Ovary (tissue), 9 donors: ENCODE results near the gene SULT4A1. TPM values are rescaled to one million over a fixed set of nuclear protein-coding genes. Genes with fewer than 3 reads are reported as not detected.

Experiments used
- DNase-seq, 5 donors: peaks; one replicate each; pipeline ENCODE4 v3.0.0-alpha.2; 2019 to 2020
- H3K27ac ChIP-seq, 2 donors: fragments of 200-600 bp; one replicate each; pipeline versions ENCODE4 v1.5.1 to v1.8.0; 2019 to 2022
- H3K27me3 ChIP-seq: fragments of 200-600 bp; one replicate; pipeline ENCODE4 v1.8.0; 2022
- H3K36me3 ChIP-seq: fragments of 200-600 bp; sonication (generic); one replicate; pipeline ENCODE4 v1.5.1; 2019
- H3K4me1 ChIP-seq: one replicate; pipeline ENCODE4 v1.8.1; 2013; ENCODE audit warnings: mild to moderate bottlenecking, moderate library complexity; ENCODE audit not compliant: insufficient read depth
- H3K4me3 ChIP-seq: fragments of 200-600 bp; sonication (generic); one replicate; pipeline ENCODE4 v1.5.1; 2017
- H3K9me3 ChIP-seq, 2 donors: fragments of 200-600 bp in 1 of 2; sonication (generic) in 1 of 2; one replicate each; pipeline versions ENCODE4 v1.5.1 to v1.8.1; 2013 to 2019; ENCODE audit warnings: mild to moderate bottlenecking in 1 of 2, moderate library complexity in 1 of 2
- EP300 ChIP-seq: sonication (generic); formaldehyde crosslinking; IDR thresholded peaks from one replicate; pipeline ENCODE4 v1.6.1; 2017; ENCODE audit warnings: antibody characterized with exemption
- POLR2A ChIP-seq: fragments of 450-650 bp; IDR thresholded peaks from one replicate; pipeline ENCODE4 v1.6.1; 2017; ENCODE audit warnings: antibody characterized with exemption, mild to moderate bottlenecking, moderate library complexity
- WGBS, 3 donors: extraction: QIAGEN DNeasy Blood & Tissue Kit in 1 of 3; methylation state at CpG; one replicate each; pipeline versions ENCODE4 v1.1.5 to v1.1.7; 2013 to 2017; 5-methylcytosine and 5-hydroxymethylcytosine counted together
- intact Hi-C, 4 donors: fragments of 100-400 bp; cut with DNase I; formaldehyde crosslinking; loops; one replicate each; pipeline versions ENCODE4 v1.11.0 to v1.15.1; 2022 to 2023
- polyA plus RNA-seq, 2 donors: library from polyadenylated mRNA; stranded (reverse); fragments of 200-250 nt in 1 of 2; fragments of 350-450 nt in 1 of 2; fragmentation: Illumina TruSeq in 1 of 2; extraction: RNeasy Lipid Tissue Mini Kit (QIAGEN cat#74804) in 1 of 2; gene quantifications; one replicate each; pipeline ENCODE4 v1.2.3, GENCODE V29; 2013 to 2014
- total RNA-seq, 7 donors: library from RNA; depleted of rRNA in 2 of 7; stranded (reverse); fragments of >200 nt in 2 of 7; fragmentation: NEBNext Ultra II Directional in 3 of 7; extraction: Animal tissue kit (Norgen Biotek cat#: 25700) in 3 of 7; gene quantifications; one replicate each; pipeline versions ENCODE4 v1.1.0 to v1.2.4, GENCODE V29; 2016 to 2023
- TF ChIP-seq, protein P1 (sequence below), 3 donors: fragments of 450-650 bp in 2 of 3; fragments of 200-600 bp in 1 of 3; IDR thresholded peaks; one replicate each; pipeline versions ENCODE4 v1.5.1 to v1.8.0; 2016 to 2022; ENCODE audit warnings: antibody characterized with exemption in 3 of 3, mild to moderate bottlenecking in 1 of 3
- donor health status: DM: no; HTN: no; CAD: no; lungs with moderate emphysema.
- donor health status: DM: no; HTN: no; CAD: no.
- donor health status: Bipolar disorder and iron deficiency.
- donor health status: DM: yes; HTN: yes; CAD: no.
- donor health status: DM: no; HTN: no; CAD: no.
- donor health status: DM: yes; HTN: yes; CAD: no.

SULT4A1 gene
- total and polyA plus RNA-seq, 9 donors, result 0.36 to 3.5 (median 1.8) TPM

DNA sequence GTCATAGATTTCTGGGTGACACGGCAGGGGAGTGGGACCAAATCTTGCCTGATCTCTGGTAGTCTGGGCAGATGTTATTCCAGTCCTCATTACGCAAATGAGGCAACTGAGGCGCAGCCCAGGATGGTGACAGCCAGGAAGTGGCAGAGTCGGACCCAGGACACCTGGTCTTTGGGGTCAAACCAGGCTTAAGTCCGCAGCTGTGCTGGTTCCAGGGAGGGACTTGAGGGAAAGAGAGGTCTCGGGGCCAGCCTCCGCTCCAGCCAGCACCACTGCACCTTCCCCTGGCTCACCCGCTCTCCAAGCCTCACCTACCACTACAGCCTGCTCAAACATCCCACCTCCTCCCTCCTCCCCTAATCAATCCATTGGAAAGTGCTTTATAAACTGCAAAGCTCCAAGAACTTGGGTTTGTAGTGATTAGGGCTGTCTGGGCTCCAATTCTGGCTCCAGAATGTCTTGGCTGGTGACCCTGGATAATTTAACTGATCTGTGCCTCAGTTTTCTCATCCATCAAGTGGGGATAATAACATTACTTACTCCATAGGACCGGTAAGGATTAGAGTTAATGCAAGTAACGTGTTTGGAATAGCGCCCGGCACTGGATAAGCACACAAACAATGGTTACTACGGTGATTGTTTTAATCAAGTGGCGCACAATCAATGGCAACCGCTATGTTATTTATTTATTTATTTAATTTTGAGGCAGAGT is 30.0 kb upstream of the SULT4A1 start:
- no peaks in the 10 kb centered on the region for H3K27me3 ChIP-seq
- WGBS, 3 donors, result 45 to 51% (median 47%) methylated on average over 14 to 15 of the region's 15 CpGs
- H3K4me1 ChIP-seq, result no peaks in the 10 kb centered on the region
- no peak overlapping the region for H3K4me3 ChIP-seq
- intact Hi-C loops, result loop anchor here in 1 of 4 donors (5.0 kb wide), 1 partner anchor 495 kb away; no protein-coding TSS in a partner anchor
- no peak overlapping the region for H3K27ac ChIP-seq
- H3K36me3 ChIP-seq, result no peaks in the 10 kb centered on the region
- DNase-seq, result no peak
- TF ChIP-seq POLR2A, result no peak
- TF ChIP-seq EP300, result no peak
- TF ChIP-seq, protein P1, sequence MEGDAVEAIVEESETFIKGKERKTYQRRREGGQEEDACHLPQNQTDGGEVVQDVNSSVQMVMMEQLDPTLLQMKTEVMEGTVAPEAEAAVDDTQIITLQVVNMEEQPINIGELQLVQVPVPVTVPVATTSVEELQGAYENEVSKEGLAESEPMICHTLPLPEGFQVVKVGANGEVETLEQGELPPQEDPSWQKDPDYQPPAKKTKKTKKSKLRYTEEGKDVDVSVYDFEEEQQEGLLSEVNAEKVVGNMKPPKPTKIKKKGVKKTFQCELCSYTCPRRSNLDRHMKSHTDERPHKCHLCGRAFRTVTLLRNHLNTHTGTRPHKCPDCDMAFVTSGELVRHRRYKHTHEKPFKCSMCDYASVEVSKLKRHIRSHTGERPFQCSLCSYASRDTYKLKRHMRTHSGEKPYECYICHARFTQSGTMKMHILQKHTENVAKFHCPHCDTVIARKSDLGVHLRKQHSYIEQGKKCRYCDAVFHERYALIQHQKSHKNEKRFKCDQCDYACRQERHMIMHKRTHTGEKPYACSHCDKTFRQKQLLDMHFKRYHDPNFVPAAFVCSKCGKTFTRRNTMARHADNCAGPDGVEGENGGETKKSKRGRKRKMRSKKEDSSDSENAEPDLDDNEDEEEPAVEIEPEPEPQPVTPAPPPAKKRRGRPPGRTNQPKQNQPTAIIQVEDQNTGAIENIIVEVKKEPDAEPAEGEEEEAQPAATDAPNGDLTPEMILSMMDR (IDR thresholded peaks at IDR 0.05), result no peak
- H3K9me3 ChIP-seq, result no peaks in the 10 kb centered on the region

DNA sequence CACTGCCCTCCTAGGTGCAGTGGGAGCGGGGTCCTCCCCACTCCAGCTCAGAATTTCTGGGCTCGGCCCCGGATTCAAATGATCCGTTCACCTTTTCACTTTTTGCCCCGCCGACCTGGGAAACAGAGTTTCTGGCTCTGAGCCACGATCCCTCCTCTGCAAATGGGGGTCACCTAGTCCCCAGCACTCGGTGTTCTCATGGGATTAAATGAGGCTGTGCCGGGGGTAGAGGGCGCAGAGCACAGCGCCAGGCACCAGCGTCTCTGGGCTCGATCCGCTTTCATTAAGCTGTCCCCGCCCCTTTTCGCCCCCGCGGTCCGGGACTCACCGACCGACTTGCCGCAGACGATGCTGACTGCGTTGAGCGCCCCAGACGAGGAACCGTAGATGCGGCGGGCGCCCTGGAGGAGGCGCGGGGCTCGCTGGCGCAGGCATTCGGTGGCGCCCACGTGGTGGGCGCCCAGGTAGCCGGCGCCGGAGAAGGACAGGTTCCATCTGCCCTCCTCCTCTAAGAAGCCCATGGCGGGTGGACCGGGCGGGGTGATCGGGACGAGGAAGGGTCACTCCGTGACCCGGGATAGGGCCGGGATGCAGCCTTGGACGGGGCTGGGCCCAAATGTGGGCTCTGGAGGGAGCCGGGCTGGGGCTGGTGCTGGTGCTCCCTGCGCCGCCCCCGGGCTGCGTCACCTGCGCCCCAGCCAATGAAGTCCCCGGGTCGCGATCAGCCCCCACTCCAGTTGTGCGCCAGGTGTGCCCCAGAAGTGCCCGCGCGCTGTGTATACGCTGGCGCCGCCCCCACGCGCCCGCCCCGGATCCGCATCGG is 29.3 kb upstream of the SULT4A1 start, which contains the start of gene PNPLA5:
Gene PNPLA5, minus strand, starts transcription at position 654 of the 823 bp plus-strand sequence. Its CDS starts 133 bp downstream, at position 521.
- no peaks in the 10 kb centered on the region for H3K27me3 ChIP-seq
- H3K9me3 ChIP-seq, result no peaks in the 10 kb centered on the region
- no peak for DNase-seq
- H3K36me3 ChIP-seq, result no peaks in the 10 kb centered on the region
- TF ChIP-seq EP300 (no peak), POLR2A (no peak)
- TF ChIP-seq, protein P1 (IDR thresholded peaks at IDR 0.05), result no peak
- no peaks in the 10 kb centered on the region for H3K4me1 ChIP-seq
- intact Hi-C loops, result loop anchor here in 1 of 4 donors (5.0 kb wide), 1 partner anchor 494 kb away; no protein-coding TSS in a partner anchor
- H3K27ac ChIP-seq, result no peak within 1 kb of the TSS
- 1% methylated on average over 44 to 72 of the region's 72 CpGs for WGBS, 3 donors
- no peak within 1 kb of the TSS for H3K4me3 ChIP-seq

DNA sequence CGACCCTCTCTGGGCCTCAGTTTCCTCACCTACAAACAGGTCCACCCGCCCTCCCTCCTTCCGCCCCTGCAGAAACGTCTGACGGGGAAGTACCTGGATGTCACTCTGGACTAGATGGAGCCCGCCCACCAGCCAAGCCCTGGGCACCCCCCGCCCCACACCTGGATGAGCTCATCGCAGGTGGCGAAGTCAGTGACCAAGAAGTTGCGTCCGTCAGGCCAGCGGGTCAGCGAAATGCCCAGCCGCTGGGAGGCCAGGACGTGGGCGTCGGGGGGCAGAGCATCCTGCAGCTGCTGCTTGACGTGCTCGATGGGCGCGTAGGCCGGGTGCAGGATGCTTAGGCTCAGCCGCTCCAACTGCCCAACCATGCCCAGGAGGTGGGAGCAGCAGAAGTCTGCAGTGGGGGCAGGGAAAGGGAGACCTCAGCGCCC is 28.6 kb upstream of the SULT4A1 start:
- Histone ChIP-seq H3K27ac (no peak overlapping the region), H3K36me3 (no peaks in the 10 kb centered on the region), H3K4me1 (no peaks in the 10 kb centered on the region), H3K27me3 (no peaks in the 10 kb centered on the region), H3K9me3 (no peaks in the 10 kb centered on the region), H3K4me3 (no peak overlapping the region)
- 10 to 20% (median 12%) methylated on average over 12 to 24 of the region's 24 CpGs for WGBS, 3 donors
- intact Hi-C loops, result loop anchor here in 1 of 4 donors (5.0 kb wide), 1 partner anchor 494 kb away; no protein-coding TSS in a partner anchor
- TF ChIP-seq POLR2A, result no peak
- no peak for TF ChIP-seq EP300
- TF ChIP-seq, protein P1 (IDR thresholded peaks at IDR 0.05), result no peak
- DNase-seq, result no peak

DNA sequence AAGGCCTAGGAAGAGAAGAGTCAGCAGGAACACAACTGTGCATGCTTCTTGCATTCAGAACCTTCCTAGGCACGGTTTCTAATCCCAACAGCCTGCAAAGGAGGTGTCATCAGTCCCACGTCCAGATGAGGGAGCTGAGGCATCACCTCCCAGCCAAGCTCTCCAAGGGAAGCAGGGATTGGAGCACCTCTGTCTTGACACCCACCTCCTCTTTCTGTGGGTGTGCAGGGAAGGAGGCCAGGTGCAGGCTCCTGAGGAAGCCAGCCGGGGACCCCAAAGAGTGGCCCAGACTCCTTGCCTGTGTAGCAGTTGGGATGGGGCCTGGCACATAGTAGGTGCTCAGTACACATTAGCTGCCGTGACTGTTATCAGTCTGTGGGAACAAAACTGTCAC is 27.5 kb upstream of the SULT4A1 start:
- TF ChIP-seq EP300, result no peak
- TF ChIP-seq, protein P1 (IDR thresholded peaks at IDR 0.05), result no peak
- no peak for TF ChIP-seq POLR2A
- Histone ChIP-seq H3K4me3 (no peak overlapping the region), H3K27ac (no peak overlapping the region), H3K4me1 (no peaks in the 10 kb centered on the region), H3K9me3 (no peaks in the 10 kb centered on the region), H3K27me3 (no peaks in the 10 kb centered on the region), H3K36me3 (no peaks in the 10 kb centered on the region)
- WGBS, 3 donors, result 38 to 44% (median 41%) methylated on average over 4 of the region's 4 CpGs
- intact Hi-C loops, result loop anchor here in 3 of 4 donors (5.0 to 10.0 kb wide), 4 partner anchors 493 to 665 kb away; no protein-coding TSS in a partner anchor
- no peak for DNase-seq
